ENCODE data around the gene CSHL1. TPM values are rescaled to one million over a fixed set of nuclear protein-coding genes. Genes with fewer than 3 reads are reported as not detected.

Gene CSHL1
- total RNA-seq, 1 donor from 2014 or later, result not detected

DNA sequence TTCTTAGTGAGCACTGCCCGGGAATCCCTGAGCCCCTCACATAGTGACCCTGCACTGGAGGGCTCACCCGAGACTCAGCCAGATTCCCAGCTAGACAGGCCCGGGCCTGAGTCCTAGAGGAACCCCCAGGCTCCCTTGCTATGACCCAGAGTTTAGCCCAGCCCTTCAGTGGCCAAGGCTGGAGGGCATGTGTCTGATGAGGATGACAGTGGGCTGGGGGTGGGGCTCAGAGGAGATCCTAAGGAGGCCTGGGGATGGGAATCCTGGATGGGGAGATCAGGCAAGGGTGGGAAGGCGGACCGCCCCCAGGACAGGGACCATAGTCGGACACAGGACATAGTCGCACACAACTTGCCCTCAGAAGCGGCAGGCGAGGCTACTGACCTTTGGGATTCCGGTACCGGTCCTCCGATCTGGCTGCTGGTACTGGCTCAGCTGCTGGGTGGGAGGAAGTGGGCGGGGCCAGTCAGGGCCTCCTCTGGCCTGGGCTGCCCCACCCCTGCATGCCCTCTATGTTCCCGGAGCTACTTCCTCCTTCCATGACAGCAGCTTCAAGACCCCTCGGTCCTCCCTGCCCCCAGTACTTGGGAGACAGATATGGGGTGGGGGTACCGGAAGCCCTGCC, 20.0 kb upstream of the CSHL1 start:
- peaks cover 46% of the 10 kb centered on the region for H3K36me3 Mint-ChIP-seq (ENCODE audit: low read depth)
- peak overlapping the region; percentile 98 for H3K4me3 Mint-ChIP-seq
- H3K4me1 Mint-ChIP-seq, result peaks cover 89% of the 10 kb centered on the region
- no peaks in the 10 kb centered on the region for H3K27me3 Mint-ChIP-seq
- peak overlapping the region; percentile 96 for H3K27ac Mint-ChIP-seq
- H3K9me3 Mint-ChIP-seq, result no peaks in the 10 kb centered on the region
- DNase-seq (peak; percentile 67), ATAC-seq (ENCODE audit: low read depth) (peak; percentile 45)
- ChIA-PET CTCF (interaction anchor here (0.6 to 8.9 kb wide), 7 partner anchors 12 to 94 kb away, joined by 3 to 146 read pairs (median 8); partner anchors contain the start of genes GH1 and ICAM2), POLR2A (interaction anchor here (0.7 to 19.1 kb wide), 8 partner anchors 11 to 1278 kb away, joined by 3 to 837 read pairs (median 28); partner anchors contain the start of genes GH1 and ICAM2)
- intact Hi-C loops (cut with micrococcal nuclease), result no loop called here
- TF ChIP-seq, protein P1, sequence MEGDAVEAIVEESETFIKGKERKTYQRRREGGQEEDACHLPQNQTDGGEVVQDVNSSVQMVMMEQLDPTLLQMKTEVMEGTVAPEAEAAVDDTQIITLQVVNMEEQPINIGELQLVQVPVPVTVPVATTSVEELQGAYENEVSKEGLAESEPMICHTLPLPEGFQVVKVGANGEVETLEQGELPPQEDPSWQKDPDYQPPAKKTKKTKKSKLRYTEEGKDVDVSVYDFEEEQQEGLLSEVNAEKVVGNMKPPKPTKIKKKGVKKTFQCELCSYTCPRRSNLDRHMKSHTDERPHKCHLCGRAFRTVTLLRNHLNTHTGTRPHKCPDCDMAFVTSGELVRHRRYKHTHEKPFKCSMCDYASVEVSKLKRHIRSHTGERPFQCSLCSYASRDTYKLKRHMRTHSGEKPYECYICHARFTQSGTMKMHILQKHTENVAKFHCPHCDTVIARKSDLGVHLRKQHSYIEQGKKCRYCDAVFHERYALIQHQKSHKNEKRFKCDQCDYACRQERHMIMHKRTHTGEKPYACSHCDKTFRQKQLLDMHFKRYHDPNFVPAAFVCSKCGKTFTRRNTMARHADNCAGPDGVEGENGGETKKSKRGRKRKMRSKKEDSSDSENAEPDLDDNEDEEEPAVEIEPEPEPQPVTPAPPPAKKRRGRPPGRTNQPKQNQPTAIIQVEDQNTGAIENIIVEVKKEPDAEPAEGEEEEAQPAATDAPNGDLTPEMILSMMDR (IDR thresholded peaks at IDR 0.05), result no peak

DNA sequence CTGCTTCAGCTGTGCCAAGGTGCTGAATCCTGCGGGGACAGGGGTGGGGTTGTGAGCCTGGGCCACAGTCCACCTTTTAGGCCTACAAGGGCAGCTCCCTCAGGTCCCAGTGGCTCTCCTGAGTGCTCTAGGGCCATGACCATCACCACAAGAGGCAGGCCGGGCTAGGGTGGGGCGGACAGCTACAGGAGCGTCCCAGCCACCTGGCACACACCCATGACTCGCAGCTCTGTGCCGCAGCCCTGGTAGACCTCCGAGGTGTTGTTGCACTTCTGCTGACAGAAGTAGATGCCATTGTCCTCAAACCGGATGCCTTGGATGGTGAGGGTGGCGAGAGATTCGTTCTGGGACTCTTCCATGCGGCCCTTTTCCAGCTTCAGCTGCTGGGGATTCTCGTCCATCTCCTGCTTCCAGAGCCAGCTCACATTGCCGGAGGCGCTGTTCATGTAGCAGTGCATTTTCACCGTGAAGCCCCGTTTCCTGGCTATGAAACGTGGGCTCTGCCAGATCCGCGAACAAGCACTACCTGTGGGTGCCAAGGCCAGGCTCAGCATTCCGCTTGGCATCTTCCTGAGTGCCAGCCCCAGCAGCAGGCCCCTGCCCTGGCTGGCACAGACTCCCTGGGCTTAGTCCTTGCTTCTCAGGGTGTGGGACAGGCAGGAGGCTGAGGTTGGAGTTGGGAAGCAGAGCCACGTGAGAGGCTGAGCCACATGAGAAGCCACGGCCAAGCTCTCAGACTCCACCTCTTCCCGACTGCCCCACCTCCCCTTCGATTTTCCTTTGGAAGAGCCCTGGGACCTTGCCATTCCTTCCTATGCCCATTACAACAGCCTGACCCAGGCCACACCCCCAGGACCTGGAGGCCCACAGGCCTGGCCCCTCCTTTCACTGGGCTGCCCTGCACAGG, 19.1 kb upstream of the CSHL1 start:
- no peaks in the 10 kb centered on the region for H3K27me3 Mint-ChIP-seq
- no peak for DNase-seq
- H3K4me3 Mint-ChIP-seq, result peak overlapping the region; percentile 98
- H3K36me3 Mint-ChIP-seq (ENCODE audit: low read depth), result peaks cover 46% of the 10 kb centered on the region
- ChIA-PET CTCF (interaction anchor here (1.2 to 8.9 kb wide), 5 partner anchors 11 to 95 kb away, joined by 3 to 146 read pairs (median 8); partner anchors contain the start of genes GH1 and ICAM2), POLR2A (interaction anchor here (0.6 to 19.1 kb wide), 9 partner anchors 12 to 1458 kb away, joined by 3 to 837 read pairs (median 28); partner anchors contain the start of genes GH1 and ICAM2)
- TF ChIP-seq, protein P1 (IDR thresholded peaks at IDR 0.05), result no peak
- ATAC-seq (ENCODE audit: low read depth), result no peak
- intact Hi-C loops (cut with micrococcal nuclease), result no loop called here
- no peaks in the 10 kb centered on the region for H3K9me3 Mint-ChIP-seq
- peak overlapping the region; percentile 96 for H3K27ac Mint-ChIP-seq
- H3K4me1 Mint-ChIP-seq, result peaks cover 89% of the 10 kb centered on the region

DNA sequence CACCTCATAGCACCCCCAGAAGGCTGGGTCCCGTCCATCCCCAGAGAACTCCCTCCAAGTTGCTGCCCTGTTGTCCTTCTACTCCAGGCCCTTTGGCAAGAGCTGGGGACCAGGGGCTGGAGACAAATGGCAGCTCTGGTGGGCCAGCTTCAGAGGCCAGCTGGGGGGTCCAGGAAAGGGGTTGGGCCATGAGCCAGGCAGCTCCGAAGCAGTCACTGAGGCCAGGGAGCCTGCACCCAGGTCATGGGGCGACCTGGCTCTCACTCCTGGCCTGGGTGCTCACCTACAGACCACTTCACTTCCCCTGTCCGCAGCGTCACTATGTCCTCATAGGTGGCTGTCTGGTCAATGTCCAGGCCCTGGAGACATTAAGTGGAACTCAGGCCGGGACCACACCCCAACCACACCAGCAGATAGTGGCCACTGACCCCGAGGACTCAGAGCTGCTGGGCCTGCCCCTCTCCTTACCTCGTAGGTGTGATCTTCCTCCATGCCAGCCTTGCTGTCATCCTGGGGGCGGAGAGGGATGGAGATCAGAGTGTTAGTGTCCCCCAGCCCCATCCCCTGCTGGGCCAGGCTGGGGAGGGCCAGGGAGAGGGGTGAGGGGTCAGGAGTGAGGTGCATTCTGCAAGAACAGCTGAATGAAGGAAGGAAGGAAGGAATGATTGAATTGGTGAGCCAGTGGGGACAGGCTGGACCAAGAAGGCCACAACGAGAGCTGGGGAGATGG, 18.1 kb upstream of the CSHL1 start:
- H3K4me1 Mint-ChIP-seq, result peaks cover 88% of the 10 kb centered on the region
- no peaks in the 10 kb centered on the region for H3K9me3 Mint-ChIP-seq
- ChIA-PET CTCF (interaction anchor here (0.9 to 8.9 kb wide), 4 partner anchors 10 to 96 kb away, joined by 3 to 146 read pairs (median 44); partner anchors contain the start of gene GH1), POLR2A (interaction anchor here (0.7 to 19.1 kb wide), 8 partner anchors 11 to 217 kb away, joined by 3 to 837 read pairs (median 6); partner anchors contain the start of genes GH1 and ICAM2)
- TF ChIP-seq, protein P1 (IDR thresholded peaks at IDR 0.05), result no peak
- no peak for ATAC-seq (ENCODE audit: low read depth)
- no peaks in the 10 kb centered on the region for H3K27me3 Mint-ChIP-seq
- peak overlapping the region; percentile 96 for H3K27ac Mint-ChIP-seq
- intact Hi-C loops (cut with micrococcal nuclease), result no loop called here
- H3K4me3 Mint-ChIP-seq, result peak overlapping the region; percentile 98
- peaks cover 46% of the 10 kb centered on the region for H3K36me3 Mint-ChIP-seq (ENCODE audit: low read depth)
- DNase-seq, result no peak

DNA sequence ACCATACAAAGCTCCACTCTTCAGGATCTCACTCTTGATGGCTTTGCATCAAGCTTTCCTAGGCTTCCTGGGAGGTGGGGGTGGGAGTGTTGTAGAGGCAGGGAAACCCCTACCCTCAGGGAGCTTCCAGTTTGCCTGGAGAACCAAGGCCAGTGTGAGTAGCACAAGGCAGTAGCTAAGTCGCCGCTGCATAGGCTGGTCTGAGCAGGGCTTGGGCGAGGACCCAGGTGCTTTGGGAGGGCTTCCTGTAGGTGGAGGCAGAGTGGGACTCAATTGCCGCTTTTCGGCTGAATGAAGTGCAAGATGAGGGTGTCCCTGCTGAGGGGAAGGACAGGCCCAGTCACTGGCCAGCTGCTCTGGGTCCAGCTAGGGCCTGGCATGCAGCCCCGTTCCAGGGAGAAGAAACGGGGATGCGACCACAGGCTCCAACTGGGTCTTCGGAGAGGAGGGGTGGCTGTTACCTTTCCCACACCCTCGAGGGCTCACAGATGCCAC, 17.2 kb upstream of the CSHL1 start:
- peak overlapping the region; percentile 98 for H3K4me3 Mint-ChIP-seq
- peaks cover 87% of the 10 kb centered on the region for H3K4me1 Mint-ChIP-seq
- CTCF ChIA-PET, result interaction anchor here (0.8 to 8.9 kb wide), 5 partner anchors 9 to 97 kb away, joined by 3 to 146 read pairs (median 8); partner anchors contain the start of gene GH1
- no peaks in the 10 kb centered on the region for H3K9me3 Mint-ChIP-seq
- ATAC-seq (ENCODE audit: low read depth) (no peak), DNase-seq (no peak)
- POLR2A ChIA-PET, result interaction anchor here (0.6 to 19.1 kb wide), 15 partner anchors 9 to 230 kb away, joined by 3 to 837 read pairs (median 4); partner anchors contain the start of genes GH1 and ICAM2
- TF ChIP-seq, protein P1 (IDR thresholded peaks at IDR 0.05), result no peak
- intact Hi-C loops (cut with micrococcal nuclease), result no loop called here
- H3K27me3 Mint-ChIP-seq, result no peaks in the 10 kb centered on the region
- peaks cover 46% of the 10 kb centered on the region for H3K36me3 Mint-ChIP-seq (ENCODE audit: low read depth)
- H3K27ac Mint-ChIP-seq, result peak overlapping the region; percentile 96
